HPDE6-E6E7 (cell line): ENCODE data around the gene PRX.
"Not testable (repeated sequence)": the region's sequence is repeated elsewhere in the genome, so short reads cannot be mapped to it uniquely, and the experiment has no call there.

Source experiments
- DNase-seq: peaks from one replicate; pipeline ENCODE4 v3.0.0; 2011; ENCODE audit warnings: missing footprints; ENCODE audit errors: extremely low spot score

PRX gene

DNA sequence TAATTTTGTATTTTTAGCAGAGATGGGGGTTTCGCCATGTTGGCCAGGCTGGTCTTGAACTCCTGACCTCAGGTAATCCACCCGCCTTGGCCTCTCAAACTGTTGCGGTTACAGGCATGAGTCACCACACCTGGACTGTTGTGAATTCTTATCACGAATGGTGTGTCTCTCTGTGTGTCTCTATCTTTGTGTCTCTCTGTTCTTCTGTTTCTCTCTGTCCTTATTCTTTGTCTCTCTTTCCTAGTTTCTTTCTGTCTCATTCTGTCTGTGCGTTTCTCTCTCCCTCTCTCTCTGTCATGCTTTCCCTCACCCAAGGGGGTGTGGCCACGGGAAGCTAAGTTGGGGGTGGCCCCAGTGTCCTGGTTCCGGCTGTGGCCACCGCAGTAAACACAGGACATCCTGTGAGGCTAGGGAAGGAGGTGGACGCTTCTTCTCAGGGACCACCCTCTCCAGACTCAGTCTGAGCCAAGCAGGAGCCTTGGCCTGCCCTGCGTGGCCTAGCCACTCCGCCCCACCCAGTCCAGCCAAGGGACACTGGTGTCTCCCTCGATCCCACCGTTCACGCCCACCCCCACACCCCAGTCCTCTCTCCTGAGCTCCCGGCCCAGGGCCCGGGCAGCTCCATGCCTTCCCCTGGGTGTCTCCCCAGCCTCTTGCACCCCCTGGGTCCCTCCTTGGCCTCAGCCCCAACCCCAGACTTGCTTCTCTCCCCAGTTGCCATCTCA is 3.9 kb upstream of the PRX start:
- no peak for DNase-seq

DNA sequence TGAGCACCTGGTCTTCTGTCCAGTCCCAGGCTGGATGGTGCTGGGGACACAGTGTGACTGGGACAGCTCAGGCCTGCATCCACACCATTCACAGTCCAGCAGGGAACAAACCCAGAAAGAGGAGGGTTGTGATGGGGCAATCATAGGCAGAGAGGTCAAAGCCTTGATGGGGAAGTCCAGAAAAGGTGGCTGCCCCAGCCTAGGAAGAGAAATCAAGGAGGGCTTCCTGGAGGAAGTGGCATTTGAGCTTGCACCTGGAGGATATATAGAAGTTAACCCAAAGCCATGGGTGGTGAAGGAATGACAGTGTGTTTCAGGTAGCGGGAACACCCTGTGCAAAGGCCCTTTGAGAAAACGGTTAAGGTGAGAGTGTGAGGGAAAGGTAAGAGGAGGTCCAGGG is 2.6 kb upstream of the PRX start:
- DNase-seq: no peak

DNA sequence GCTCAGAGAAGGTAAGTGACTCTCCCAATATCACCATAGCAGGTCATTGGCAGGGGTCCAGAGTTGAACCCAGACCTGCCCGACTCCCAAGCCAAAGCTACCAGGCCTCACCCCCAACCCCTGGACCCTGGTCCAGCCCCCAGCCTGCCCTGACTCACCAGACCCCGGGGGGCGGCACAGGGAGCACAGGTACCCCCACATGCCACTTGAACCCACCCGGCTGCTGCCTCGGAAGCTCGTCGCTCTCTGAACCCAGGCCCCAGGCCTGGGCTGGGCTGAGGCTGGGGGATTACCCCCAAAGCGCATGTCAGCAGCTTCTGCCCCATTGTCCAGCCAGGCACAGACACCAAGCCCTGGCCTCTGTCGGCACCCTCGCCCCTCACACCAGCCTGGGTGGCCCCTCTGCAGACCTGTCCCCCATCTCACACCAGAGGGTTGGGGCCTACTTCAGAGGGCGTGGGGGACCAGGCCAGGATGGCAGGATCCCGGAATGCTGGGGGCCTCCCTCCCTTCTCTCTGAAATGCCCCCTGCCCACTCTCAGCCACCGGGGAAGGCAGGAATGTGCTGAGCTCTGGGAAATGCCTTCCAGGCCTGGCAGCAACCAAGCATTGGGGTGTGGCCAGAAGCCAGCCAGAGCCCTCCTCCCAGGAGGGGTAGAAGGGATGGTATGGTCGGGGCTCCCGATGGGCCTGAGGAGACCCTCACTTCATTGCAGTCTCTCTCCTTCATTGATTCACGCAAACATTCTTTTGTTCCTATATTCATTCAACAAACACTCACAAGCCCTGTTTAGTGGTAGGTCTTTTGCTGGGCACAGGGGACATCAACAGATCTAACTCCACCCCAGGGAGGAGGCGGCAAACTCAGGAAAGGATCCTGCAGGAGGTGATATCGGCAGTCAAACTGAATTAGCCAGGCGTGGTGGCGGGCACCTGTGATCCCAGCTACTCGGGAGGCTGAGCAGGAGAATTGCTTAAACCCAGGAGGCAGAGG is 1.7 kb upstream of the PRX start:
- no peak for DNase-seq

DNA sequence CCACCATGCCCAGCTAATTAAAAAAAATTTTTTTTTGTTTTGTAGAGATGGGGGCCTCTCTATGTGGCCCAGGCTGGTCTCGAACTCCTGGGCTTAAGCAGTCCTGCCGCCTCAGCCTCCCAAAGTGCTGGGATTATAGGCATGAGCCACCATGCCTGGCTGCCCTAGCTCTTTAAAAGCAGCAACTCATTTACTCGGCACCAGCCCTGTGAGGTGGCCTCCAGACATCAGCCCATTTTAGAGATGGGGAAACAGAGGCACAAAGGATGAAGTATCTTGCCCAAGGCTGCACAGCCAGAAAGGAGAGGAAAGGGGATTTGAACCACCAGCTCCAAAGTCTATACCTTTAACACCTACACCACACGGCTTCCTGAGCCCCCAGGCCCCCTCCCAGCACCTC is 312 bp downstream of the PRX start:
- no peak for DNase-seq

DNA sequence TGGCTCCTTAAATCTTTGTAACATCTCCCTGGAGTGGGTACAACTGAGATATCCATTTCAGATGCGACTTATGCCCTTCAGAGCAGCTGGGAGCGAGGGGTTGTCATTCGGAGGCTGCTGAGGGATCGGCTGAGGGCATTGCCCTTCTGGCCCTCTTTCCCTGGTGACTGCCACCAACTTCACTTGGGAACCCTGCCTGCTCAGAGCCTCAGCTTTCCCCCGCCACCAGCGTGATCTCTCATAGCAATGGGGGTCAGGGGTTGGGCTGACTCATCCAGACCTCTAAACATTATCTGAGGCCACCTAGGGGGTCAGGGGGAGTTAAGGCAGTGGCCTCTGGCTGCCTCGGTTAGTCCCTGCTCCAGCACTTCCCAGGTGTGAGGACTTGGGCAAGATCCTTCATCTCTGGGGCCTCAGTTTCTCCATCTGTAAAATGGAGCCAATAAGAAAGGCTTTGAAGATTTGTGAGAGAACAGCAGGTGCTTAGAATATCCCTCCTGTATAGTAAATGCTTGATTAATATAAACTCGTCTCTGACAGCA is 1.1 kb downstream of the PRX start:
- no peak for DNase-seq

DNA sequence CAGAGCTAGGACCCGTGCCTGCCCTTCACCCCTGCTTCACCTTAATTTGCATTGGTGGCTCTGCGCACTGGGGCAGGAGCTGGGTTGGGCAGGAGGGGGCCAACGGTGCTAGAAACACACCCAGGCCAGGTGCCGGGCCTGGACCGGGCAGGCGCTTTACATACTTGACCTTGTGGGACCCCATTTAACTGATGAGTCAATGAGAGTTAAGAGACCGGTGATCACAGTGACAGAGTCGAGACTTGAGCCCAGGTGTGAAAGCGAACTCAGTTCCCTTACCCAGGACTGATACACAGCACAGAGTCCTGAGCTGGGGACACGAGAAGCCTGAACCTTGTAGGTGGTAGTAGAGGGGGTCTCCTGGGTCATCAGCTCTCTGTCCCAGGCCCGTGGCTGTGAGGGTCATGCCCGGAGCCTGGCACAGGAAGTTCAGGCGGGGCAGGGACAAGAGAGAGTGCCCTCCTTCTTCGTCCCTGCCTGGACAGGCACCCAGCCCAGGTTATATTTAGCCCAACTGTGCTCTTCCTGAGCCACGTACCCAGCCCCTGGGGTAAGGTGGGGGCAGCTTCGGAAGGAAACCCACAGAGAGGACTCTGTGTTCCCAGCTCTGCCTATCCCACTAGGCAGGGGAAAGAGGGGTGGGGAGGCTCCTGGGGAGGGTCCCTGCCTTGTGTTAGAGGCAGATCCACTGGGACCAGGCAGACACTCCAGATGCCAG is 1.9 kb downstream of the PRX start:
- DNase-seq: no peak

DNA sequence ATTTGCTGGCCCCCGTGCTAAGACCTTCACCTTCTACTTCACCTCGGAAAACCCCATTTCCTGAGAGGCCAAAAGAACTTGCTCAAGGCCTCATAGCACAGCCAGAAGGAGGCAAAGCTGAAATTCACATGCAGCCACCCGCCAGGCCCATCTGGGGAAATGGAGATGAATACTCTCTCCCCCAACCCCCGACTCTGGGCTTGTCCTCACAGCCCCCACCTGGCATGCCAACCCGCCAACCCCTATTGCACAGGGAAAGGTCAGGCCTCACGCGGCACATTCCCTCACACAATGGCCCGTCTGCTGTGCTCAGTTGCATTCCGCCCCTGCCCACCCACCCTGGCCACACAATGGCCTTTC is 3.2 kb downstream of the PRX start:
- no peak for DNase-seq

DNA sequence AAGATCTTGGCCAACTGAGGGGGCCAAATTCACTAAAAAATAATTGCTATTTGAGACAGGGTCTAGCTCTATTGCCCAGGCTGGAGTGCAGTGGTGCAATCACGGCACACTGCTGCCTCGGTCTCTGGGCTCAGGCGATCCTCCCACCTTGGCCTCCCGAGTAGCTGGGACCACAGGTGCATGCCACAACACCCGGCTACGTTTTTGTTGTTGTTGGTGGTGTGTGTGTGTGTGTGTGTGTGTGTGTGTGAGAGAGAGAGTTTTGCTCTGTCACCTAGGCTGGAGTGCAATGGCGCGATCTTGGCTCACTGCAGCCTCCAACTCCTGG is 4.6 kb downstream of the PRX start:
- DNase-seq: not testable (repeated sequence)

DNA sequence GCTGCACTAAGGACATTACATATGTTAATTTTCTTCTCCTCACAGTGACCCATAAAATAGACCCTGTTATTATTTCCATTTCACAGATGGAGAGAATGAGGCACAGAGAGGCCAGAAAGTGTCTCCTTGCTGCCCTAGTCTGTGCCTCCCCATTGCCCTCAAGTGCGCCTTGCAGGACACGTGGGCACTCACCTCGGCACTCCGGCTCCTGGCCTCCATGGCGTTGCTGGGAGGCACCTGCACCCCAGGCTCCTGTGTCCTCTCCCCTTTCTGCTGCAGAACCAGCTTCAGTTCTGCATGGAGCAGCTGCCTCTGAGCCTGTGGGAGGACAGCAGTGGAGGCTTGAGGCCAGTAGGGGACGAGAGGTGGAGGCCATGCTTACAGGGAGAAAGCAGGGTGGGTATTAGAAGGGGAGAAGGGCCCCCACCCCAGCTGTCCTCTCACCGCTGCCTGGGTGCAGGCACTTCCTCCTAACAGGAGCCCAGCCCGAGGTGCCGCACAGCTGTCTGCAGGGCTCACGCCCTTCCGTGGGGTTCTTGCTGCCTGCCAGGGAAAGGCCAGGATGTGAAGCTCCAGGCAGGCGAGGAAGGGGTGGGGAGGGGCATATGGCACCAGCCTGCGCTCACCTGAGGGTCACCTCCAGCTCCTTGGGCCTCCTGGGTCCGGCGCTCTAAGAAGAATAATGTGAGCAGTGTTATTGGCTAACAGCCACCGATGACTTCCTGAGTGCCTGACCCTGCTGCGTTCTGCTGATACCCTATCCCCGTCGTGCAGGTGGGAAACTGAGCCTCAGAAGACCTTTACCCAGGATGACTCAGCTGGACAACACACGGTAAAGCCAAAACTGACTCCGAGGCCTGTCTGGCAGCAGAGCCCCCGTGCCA is 5.2 kb downstream of the PRX start:
- no peak for DNase-seq

DNA sequence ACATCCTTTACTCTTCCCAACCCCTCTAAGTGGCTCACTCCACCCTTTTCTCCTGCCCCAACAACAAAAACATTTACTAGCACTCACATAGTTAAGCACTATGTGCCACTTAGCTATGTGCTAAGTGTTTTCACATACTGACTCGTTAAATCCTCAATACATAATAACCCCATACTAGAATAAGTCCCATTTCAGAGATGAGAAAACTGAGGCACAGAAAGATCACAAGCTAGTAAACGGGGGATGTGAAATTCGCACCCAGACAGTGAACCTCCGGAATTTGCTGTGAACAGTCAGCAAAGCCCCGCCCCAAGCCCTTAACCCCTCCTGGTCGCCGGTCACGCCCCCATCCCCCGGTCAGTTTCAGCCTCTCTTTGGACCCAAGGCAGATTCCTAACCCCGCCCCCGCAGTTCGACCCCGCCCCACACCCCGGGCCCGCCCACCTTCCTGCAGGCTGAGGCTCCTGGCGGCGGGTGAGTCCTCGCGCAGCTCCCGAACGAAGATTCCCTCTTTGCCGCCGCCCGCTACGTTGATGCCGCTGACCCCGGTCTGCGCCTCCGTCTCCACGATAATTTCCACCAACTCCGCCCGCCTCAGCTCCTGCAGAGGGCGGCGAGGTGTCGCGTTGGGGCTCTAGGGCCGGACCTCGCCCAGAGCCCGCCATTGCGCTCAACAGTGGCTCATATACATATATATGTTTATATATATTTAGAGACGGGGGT is 9.8 kb downstream of the PRX start:
- peak; percentile 86 for DNase-seq

DNA sequence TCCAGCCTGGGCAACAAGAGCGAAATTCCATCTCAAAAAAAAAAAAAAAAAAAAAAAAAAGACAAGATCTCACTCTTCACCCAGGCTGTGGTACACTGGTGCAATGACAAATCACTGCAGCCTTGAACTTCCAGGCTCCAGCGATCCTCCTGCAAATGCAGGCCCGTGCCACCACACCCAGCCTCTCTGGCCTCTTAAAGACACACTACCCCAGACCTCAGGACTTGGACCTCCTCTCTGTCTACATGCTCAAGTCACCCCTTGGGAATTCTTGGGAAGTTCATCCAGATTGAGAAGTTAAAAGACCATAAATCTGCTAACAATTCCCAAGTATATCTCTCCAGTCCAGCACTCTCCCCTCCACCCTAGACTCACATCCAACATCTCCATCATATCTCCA is 12.6 kb downstream of the PRX start:
- DNase-seq: no peak

DNA sequence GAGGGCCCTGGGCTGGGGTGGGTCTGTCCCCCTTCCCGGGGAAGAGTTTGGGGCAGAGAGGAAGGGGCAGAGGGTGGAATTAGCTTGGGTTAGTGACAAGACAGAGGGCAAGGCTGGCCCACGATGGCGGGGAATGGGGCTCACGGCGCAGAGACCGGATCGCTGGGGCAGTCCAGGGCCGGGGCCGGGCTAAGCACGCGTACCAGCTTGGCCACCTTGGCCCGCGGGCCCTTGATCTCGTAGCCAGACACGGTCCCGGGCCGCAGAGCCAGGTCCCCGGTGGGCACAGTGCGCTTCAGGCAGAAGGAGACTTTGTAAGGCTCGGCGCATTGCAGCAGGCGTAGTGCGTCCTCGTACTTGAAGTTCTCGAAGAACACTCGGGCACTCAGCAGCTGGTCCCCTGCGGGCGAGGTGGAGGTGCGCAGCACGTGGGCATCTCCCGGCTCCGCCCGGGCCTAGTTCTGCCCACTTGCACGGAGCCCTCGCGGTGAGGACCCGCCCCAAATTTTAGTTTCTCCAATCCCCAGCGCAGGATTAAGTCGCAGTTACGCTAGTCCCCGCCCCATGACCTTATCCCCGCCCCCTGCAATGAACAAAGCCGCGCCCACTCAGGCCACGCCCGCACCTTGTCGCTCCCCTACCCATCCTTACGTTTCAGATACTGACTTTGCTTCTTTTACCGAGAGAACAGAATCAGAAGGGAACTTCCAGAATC is 14.6 kb downstream of the PRX start:
- DNase-seq: no peak

DNA sequence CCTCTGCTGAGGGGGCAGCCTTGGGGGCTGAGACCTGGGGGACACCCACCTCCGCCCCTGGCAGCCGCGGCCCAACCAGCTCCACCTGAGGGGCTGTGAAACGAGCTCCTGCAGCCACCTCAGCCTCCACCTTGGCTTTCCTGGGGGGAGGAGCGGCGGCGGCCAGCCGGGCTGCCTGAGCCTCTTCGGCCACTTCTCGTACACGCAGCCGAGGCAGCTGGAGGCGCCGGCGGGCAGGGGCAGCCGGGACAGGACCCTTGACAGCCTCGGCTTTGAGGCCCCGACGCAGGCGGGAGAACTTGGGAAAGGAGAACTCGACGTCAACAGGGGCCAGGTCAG is 15.6 kb downstream of the PRX start:
- DNase-seq: no peak

DNA sequence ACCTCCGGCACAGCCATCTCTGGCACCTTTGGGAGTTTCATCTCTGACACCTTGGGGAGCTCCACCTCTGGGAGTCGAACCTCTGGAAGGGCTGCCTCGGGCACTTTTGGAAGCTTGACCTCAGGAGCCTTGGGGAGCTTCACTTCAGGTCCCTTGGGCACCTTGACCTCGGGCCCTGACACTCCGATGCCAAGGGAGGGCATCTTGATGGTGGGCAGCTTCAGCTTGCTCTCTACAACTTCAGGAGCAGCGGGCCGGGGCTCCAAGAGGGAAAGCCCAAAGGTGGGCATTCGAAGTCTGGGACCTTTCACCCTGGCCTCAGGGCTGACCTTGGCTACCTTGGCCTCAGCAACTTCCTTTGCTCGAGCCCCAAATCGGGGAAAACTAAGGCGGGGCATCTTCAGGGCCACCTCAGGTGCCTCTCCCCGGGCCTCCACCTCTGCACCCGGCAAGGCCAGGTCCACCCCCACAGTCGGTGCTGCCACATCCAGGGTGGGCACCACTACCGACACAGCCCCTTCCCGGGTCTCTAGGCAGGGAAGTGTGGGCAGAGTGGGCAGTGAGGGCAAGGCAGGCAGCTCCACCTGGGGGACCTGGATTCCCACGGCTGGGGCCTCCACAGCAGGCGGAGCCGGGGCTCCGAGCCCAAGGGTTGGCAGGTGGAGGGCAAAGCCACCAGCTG is 16.2 kb downstream of the PRX start:
- DNase-seq: no peak

DNA sequence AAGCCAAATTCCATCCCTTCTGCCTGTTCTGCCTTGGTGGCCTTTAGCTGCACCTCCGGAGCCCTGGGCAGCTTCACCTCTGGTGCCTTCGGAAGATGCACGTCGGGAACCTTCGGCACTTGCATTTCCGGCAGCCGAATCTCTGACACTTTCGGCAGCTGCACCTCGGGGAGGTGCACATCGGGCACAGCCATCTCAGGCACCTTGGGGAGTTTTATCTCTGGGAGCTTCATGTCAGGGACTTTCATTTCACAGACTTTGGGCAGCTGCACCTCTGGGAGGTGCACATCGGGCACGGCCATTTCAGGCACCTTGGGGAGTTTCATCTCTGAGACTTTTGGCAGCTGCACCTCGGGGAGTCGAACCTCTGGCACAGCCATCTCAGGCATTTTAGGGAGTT is 17.2 kb downstream of the PRX start:
- no peak for DNase-seq

DNA sequence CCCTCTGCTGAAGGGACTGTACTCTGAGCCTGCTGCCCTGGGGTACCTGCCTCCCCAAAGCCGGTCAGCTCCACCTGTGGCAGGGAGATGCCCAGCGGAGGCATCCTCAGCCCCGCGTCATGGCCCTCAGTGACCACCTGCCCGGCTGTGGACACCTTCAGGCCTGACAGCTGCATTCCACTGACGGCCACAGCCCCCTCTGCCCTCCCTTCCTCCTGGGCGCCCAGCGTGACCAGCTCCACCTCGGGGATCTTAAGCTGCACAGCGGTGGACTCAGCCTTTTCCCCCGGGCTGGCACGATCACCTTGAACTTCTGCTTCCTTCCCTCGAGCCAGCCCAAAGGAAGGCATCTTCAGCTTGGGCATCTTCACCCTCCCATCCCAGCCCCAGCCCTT is 18.4 kb downstream of the PRX start:
- DNase-seq: no peak

DNA sequence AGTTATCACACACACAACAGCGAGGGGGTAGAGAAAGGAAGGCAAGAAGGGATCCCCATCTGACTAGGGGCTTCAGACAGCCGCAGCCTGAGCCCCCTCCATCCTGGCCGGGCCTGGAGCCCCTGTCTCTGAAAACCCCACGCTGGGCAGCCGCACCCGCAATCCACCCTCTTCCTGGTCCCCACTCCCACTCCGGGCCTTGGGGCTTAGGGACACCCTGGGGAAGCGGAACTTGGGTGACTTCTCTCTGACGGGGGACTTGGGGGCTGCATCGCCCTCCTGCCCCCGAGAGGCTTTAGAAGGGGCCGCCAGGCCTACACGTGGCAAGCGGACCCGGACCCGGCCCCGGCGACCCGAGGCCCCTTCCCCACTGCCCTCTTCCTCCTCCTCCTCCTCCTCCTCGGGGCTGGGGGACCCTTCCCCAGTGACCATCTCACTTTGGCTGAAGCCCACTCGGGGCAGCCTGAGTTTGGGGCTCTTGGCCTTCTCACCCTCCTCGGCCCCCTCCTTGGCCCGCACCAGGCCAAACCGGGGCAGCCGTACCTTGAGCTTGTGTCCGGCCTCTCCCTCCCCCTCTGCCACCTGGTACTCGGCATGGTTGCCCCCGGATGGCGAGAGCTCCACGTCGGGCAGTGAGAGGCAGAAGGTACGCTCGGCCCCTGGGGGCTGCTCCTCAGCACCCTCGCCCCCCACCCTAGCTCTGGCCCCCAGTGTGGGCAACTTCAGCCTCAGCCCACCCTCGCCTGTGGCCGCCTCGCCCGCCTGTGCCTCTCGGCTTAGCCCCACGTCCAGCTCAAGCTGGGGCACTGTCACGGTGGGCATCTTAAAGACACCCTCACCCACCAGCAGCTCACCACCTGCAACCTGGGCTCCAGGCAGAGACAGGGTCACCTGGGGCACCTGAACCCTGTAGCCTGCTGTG is 19.0 kb downstream of the PRX start:
- no peak for DNase-seq

DNA sequence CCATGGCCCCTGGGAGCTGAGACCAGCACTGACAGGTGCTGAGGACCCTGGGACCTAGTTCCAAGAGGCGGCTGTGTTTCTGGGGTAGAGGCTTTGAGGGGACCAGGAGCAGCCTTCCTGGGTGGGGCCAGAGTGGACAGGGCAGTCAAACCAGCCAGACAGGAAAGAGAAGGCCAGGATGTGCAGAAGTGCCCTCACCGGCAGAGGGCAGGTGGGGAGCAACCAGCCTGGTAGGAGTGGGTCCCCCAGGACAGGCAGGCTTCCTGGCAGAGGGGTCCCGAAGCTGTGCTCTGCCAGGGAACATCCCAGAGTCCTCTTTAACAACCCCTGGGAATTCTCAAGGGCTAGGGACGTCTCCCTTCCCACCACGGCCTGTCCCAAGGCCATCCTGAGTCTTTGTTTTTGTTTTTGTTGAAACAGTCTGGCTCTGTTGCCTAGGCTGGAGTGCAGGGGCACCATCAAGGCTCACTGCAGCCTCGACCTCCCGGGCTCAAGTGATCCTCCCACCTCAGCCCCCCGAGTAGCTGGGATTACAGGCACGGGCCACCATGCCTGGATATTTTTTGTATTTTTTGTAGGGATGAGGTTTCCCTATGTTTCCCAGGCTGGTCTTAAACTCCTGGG is 20.2 kb downstream of the PRX start:
- DNase-seq: peak; percentile 80
